IMR-90 (cell line): Measurements from ENCODE around the gene YIPF1. TPM values are rescaled to one million over a fixed set of nuclear protein-coding genes. Genes with fewer than 3 reads are reported as not detected.

ENCODE experiments used
- ATAC-seq: fragments of 200-7000 bp; cut with Tn5 transposase; 2 replicates; pipeline ENCODE4 v1.9.1; 2020; ENCODE audit warnings: low read depth, mild to moderate bottlenecking, moderate library complexity
- BruUV-seq: library from RNA; stranded (reverse); fragments of 400-500 nt; replicated peaks from 2 replicates; lab custom pipeline; 2021; lab: Mats Ljungman, UMichigan
- CTCF ChIA-PET: fragments of 300-600 bp; formaldehyde crosslinking; extraction: SDS; loops from one replicate; lab custom pipeline; 2021; ENCODE audit warnings: antibody characterized with exemption; lab: Yijun Ruan, JAX
- POLR2A ChIA-PET: fragments of 300-600 bp; sonication (Branson Sonifier 250); formaldehyde crosslinking; loops from one replicate; lab custom pipeline; 2022; ENCODE audit warnings: antibody characterized with exemption; ENCODE audit not compliant: unreplicated experiment; lab: Charles Lee
- DNase-seq: peaks from one replicate; pipeline ENCODE4 v3.0.0; 2013
- H2AFZ ChIP-seq: replicated peaks from 2 replicates; pipeline ENCODE3; 2013; ENCODE audit warnings: low read length, mild to moderate bottlenecking; ENCODE audit not compliant: poor library complexity
- H2AK5ac ChIP-seq: 2 replicates; pipeline ENCODE4 v1.6.1; 2013; ENCODE audit warnings: low read depth, low read length, inconsistent platforms
- H2AK9ac ChIP-seq: replicated peaks from 2 replicates; pipeline ENCODE3; 2013; ENCODE audit warnings: mild to moderate bottlenecking, low read depth, low read length, moderate library complexity; ENCODE audit not compliant: poor library complexity
- H2BK120ac ChIP-seq: 2 replicates; pipeline ENCODE4 v1.6.1; 2013; ENCODE audit warnings: low read depth, low read length, inconsistent platforms
- H2BK15ac ChIP-seq: 3 replicates; pipeline ENCODE4 v1.6.1; 2013; ENCODE audit warnings: low read depth, low read length, inconsistent platforms
- H2BK20ac ChIP-seq: 2 replicates; pipeline ENCODE4 v1.6.1; 2013; ENCODE audit warnings: low read depth, mild to moderate bottlenecking, inconsistent platforms, low read length, moderate library complexity
- H2BK5ac ChIP-seq: 2 replicates; pipeline ENCODE4 v1.6.1; 2013; ENCODE audit warnings: mild to moderate bottlenecking, low read depth, low read length, inconsistent platforms; ENCODE audit not compliant: poor library complexity, severe bottlenecking
- H3K14ac ChIP-seq: replicated peaks from 2 replicates; pipeline ENCODE4 v1.6.1; 2013; ENCODE audit warnings: low read depth, low read length, inconsistent platforms
- H3K18ac ChIP-seq: 2 replicates; pipeline ENCODE4 v1.6.1; 2013; ENCODE audit warnings: low read depth, low read length, control low read depth
- H3K23ac ChIP-seq: 2 replicates; pipeline ENCODE4 v1.6.1; 2013; ENCODE audit warnings: low read depth, low read length, inconsistent platforms
- H3K27ac ChIP-seq: 2 replicates; pipeline ENCODE4 v1.5.1; 2013; ENCODE audit warnings: mild to moderate bottlenecking, control low read depth, low read length; ENCODE audit not compliant: insufficient read depth
- H3K27me3 ChIP-seq: 2 replicates; pipeline ENCODE4 v1.6.1; 2013; ENCODE audit warnings: low read length; ENCODE audit not compliant: control insufficient read depth, insufficient read depth
- H3K36me3 ChIP-seq: 2 replicates; pipeline ENCODE4 v1.6.1; 2013; ENCODE audit warnings: low read length, mixed read lengths; ENCODE audit not compliant: control insufficient read depth, insufficient read depth
- H3K4ac ChIP-seq: 2 replicates; pipeline ENCODE4 v1.6.1; 2013; ENCODE audit warnings: low read depth, low read length, inconsistent platforms
- H3K4me1 ChIP-seq: 2 replicates; pipeline ENCODE4 v1.6.1; 2013; ENCODE audit warnings: low read length, mixed read lengths; ENCODE audit not compliant: control insufficient read depth, insufficient read depth
- H3K4me2 ChIP-seq: 2 replicates; pipeline ENCODE4 v1.6.1; 2013; ENCODE audit warnings: low read depth, mild to moderate bottlenecking, control low read depth, low read length, moderate library complexity
- H3K4me3 ChIP-seq: 2 replicates; pipeline ENCODE4 v1.5.1; 2013; ENCODE audit warnings: low read depth, mild to moderate bottlenecking, control low read depth, low read length, moderate library complexity; ENCODE audit not compliant: insufficient read depth
- H3K56ac ChIP-seq: 2 replicates; pipeline ENCODE4 v1.6.1; 2013; ENCODE audit warnings: low read length, inconsistent platforms; ENCODE audit not compliant: insufficient read depth; ENCODE audit errors: extremely low read depth
- H3K79me1 ChIP-seq, 2 experiments: 2 replicates each; pipeline ENCODE4 v1.6.1; 2013; ENCODE audit warnings: low read length in 2 of 2, inconsistent platforms in 1 of 2, low read depth in 1 of 2
- H3K9ac ChIP-seq: 2 replicates; pipeline ENCODE4 v1.6.1; 2013; ENCODE audit warnings: low read depth, low read length, control low read depth
- H3K9me1 ChIP-seq: 2 replicates; pipeline ENCODE4 v1.6.1; 2013; ENCODE audit warnings: low read length, inconsistent platforms; ENCODE audit not compliant: insufficient read depth
- H3K9me3 ChIP-seq: 2 replicates; pipeline ENCODE4 v1.6.1; 2013; ENCODE audit warnings: low read length; ENCODE audit not compliant: control insufficient read depth, insufficient read depth
- H4K20me1 ChIP-seq: 2 replicates; pipeline ENCODE4 v1.6.1; 2013; ENCODE audit warnings: low read length, inconsistent platforms; ENCODE audit not compliant: insufficient read depth
- H4K5ac ChIP-seq: 2 replicates; pipeline ENCODE4 v1.6.1; 2013; ENCODE audit warnings: mild to moderate bottlenecking, low read depth, low read length, control low read depth
- H4K8ac ChIP-seq, 2 experiments: 2 replicates each; pipeline ENCODE4 v1.6.1; 2013; ENCODE audit warnings: low read depth in 2 of 2, low read length in 2 of 2, control low read depth in 1 of 2, inconsistent platforms in 1 of 2
- H4K91ac ChIP-seq: 2 replicates; pipeline ENCODE4 v1.6.1; 2013; ENCODE audit warnings: low read depth, low read length, inconsistent platforms; ENCODE audit not compliant: insufficient read depth
- CEBPB ChIP-seq: IDR thresholded peaks from 2 replicates; pipeline ENCODE4 v1.6.1; 2012; ENCODE audit warnings: low read depth, low read length, improper control_type of control experiment
- CHD1 ChIP-seq: IDR thresholded peaks from 2 replicates; pipeline ENCODE4 v1.6.1; 2012; ENCODE audit warnings: low read depth, low read length, improper control_type of control experiment
- CTCF ChIP-seq: conservative IDR thresholded peaks from 2 replicates; pipeline ENCODE4 v1.5.1; 2012; ENCODE audit warnings: mild to moderate bottlenecking, low read depth, low read length, improper control_type of control experiment
- ELK1 ChIP-seq: fragments of 150-350 bp; IDR thresholded peaks from 2 replicates; pipeline ENCODE4 v1.6.1; 2016; ENCODE audit warnings: low read depth, mild to moderate bottlenecking, low read length, moderate library complexity, borderline replicate concordance
- FOS ChIP-seq: fragments of 150-350 bp; IDR thresholded peaks from 2 replicates; pipeline ENCODE4 v1.6.1; 2016; ENCODE audit warnings: low read depth, low read length
- MAFK ChIP-seq: IDR thresholded peaks from 2 replicates; pipeline ENCODE4 v1.6.1; 2012; ENCODE audit warnings: low read depth, low read length, improper control_type of control experiment
- MAZ ChIP-seq: IDR thresholded peaks from 2 replicates; pipeline ENCODE4 v1.6.1; 2012; ENCODE audit warnings: low read depth, mild to moderate bottlenecking, low read length, improper control_type of control experiment, moderate library complexity, borderline replicate concordance
- MXI1 ChIP-seq: IDR thresholded peaks from 2 replicates; pipeline ENCODE4 v1.6.1; 2012; ENCODE audit warnings: low read depth, mild to moderate bottlenecking, low read length, moderate library complexity, borderline replicate concordance
- POLR2A ChIP-seq: IDR thresholded peaks from 2 replicates; pipeline ENCODE4 v1.6.1; 2012; ENCODE audit warnings: mild to moderate bottlenecking, low read depth, low read length
- RAD21 ChIP-seq: IDR thresholded peaks from 2 replicates; pipeline ENCODE4 v1.6.1; 2012; ENCODE audit warnings: low read length, improper control_type of control experiment
- RFX5 ChIP-seq: IDR thresholded peaks from 2 replicates; pipeline ENCODE4 v1.8.0; 2012; ENCODE audit warnings: low read depth, mild to moderate bottlenecking, low read length, moderate library complexity
- WGBS, 2 experiments: methylation state at CpG; one replicate each; pipeline versions ENCODE4 v1.1.5 to v1.1.7; 2013; ENCODE audit warnings: missing lambda C conversion rate in 2 of 2; ENCODE audit not compliant: insufficient read length in 1 of 2; ENCODE audit errors: extremely low coverage in 2 of 2; 5-methylcytosine and 5-hydroxymethylcytosine counted together
- dilution Hi-C: fragments of 300-500 bp; cut with HindIII; formaldehyde crosslinking; loops from one replicate; pipeline ENCODE4 v1.14.3; 2018; ENCODE audit warnings: low sequenced_read_pairs; ENCODE audit not compliant: unreplicated experiment
- in situ Hi-C: fragments of 300-500 bp; cut with MboI; formaldehyde crosslinking; loops from 3 replicates; pipeline ENCODE4 v1.14.3; 2019; ENCODE audit warnings: low sequenced_read_pairs, inconsistent platforms, mixed read lengths
- intact Hi-C: fragments of 100-400 bp; cut with micrococcal nuclease; formaldehyde crosslinking; loops from 2 replicates; pipeline ENCODE4 v1.10.0; 2022
- polyA plus RNA-seq, 3 experiments: library from polyadenylated mRNA; depleted of rRNA; stranded (reverse); fragments of >200 nt; gene quantifications; 2 replicates each; pipeline ENCODE4 v1.2.3, GENCODE V29; 2012; ENCODE audit warnings: low replicate concordance in 1 of 3
- total RNA-seq: library from RNA; depleted of rRNA; stranded (reverse); fragments of >200 nt; gene quantifications from 2 replicates; pipeline ENCODE4 v1.2.3, GENCODE V29; 2012

Gene YIPF1
- total and polyA plus RNA-seq, 2 of the 4 experiments (the other 2 are of a cell fraction) = 23.7 to 35.3 TPM

- H3K27ac ChIP-seq = no peak overlapping the region
- peaks cover 6% of the 10 kb centered on the region; the same call in 1 of the 2 replicates for H3K36me3 ChIP-seq
- POLR2A ChIA-PET = no interaction called here
- intact Hi-C loops (no loop called here), in situ Hi-C loops (no loop called here), dilution Hi-C loops (no loop called here)
- peaks cover 2% of the 10 kb centered on the region; the same call in 1 of the 2 replicates for H3K4me1 ChIP-seq
- ATAC-seq (no peak), DNase-seq (no peak)
- H3K9ac ChIP-seq = no peak overlapping the region
- no peak overlapping the region for H4K91ac ChIP-seq
- H3K18ac ChIP-seq = no peak overlapping the region
- no peak overlapping the region for H2BK5ac ChIP-seq
- no peak overlapping the region for H3K56ac ChIP-seq
- no peak overlapping the region for H2BK15ac ChIP-seq
- no peak overlapping the region for H2BK20ac ChIP-seq
- no peak overlapping the region for H2BK120ac ChIP-seq
- H2AK5ac ChIP-seq = no peak overlapping the region
- TF ChIP-seq CEBPB (no peak), RFX5 (no peak), MXI1 (no peak), CTCF (no peak), RAD21 (no peak), CHD1 (no peak), POLR2A (no peak), MAZ (no peak), FOS (no peak), MAFK (no peak), ELK1 (no peak)
- H3K27me3 ChIP-seq = no peaks in the 10 kb centered on the region
- no peak overlapping the region for H2AK9ac ChIP-seq
- H3K9me1 ChIP-seq = 0 out of 2 replicates have a peak, but pooled peaks cover 5% of the 10 kb centered on the region
- no peak overlapping the region for H3K23ac ChIP-seq
- no peak overlapping the region for H2AFZ ChIP-seq
- H3K4ac ChIP-seq = no peak overlapping the region
- no peak overlapping the region for H3K4me3 ChIP-seq
- peaks cover 9 to 13% of the 10 kb centered on the region in 2 experiments; a peak in 3 of 4 replicates for H3K79me1 ChIP-seq
- no peak overlapping the region for H3K14ac ChIP-seq
- CTCF ChIA-PET = no interaction called here
- H4K8ac ChIP-seq = no peak overlapping the region
- 100% methylated on average over 1 of the region's 5 CpGs; no CpG with 5 or more reads in 1 of the 2 experiments for WGBS, 2 experiments
- no TSS peak for BruUV-seq
- H4K20me1 ChIP-seq = no peaks in the 10 kb centered on the region
- H3K4me2 ChIP-seq = no peak overlapping the region
- no peaks in the 10 kb centered on the region for H3K9me3 ChIP-seq
- no peak overlapping the region for H4K5ac ChIP-seq
Observed at GRCh38 chr1:53821380-53821779, 68.2 kb downstream of the YIPF1 start.
